Left lung (tissue), 10 donors: Measurements from ENCODE around the gene TNFRSF6B. TPM values are rescaled to one million over a fixed set of nuclear protein-coding genes. Genes with fewer than 3 reads are reported as not detected.
A peak's percentile ranks its signal among the peaks of the same experiment; 100 is the strongest.

ENCODE experiments used
- ATAC-seq: fragments of 200-7000 bp; cut with Tn5 transposase; one replicate; pipeline ENCODE4 v1.9.1; 2020; ENCODE audit warnings: moderate library complexity
- DNase-seq, 4 donors: peaks; one replicate each; pipeline ENCODE4 v3.0.0-alpha.2; 2013 to 2020
- H3K27ac ChIP-seq, 2 donors: fragments of 200-600 bp; sonication (generic) in 1 of 2; one replicate each; pipeline versions ENCODE4 v1.5.0 to v1.8.0; 2020 to 2021
- H3K27me3 ChIP-seq, 2 donors: fragments of 200-600 bp; sonication (generic) in 1 of 2; one replicate each; pipeline versions ENCODE4 v1.5.0 to v1.8.0; 2020 to 2021
- H3K36me3 ChIP-seq, 2 donors: fragments of 200-600 bp; sonication (generic) in 1 of 2; one replicate each; pipeline versions ENCODE4 v1.5.0 to v1.8.0; 2020 to 2021
- H3K4me1 ChIP-seq, 2 donors: fragments of 200-600 bp; one replicate each; pipeline ENCODE4 v1.8.0; 2021
- H3K4me3 ChIP-seq, 2 donors: fragments of 200-600 bp; sonication (generic) in 1 of 2; one replicate each; pipeline versions ENCODE4 v1.5.0 to v1.8.0; 2020 to 2021; ENCODE audit warnings: mild to moderate bottlenecking in 1 of 2
- H3K9me3 ChIP-seq, 2 donors: fragments of 200-600 bp; sonication (generic) in 1 of 2; one replicate each; pipeline versions ENCODE4 v1.5.0 to v1.8.0; 2020 to 2021
- intact Hi-C, 2 donors: fragments of 100-400 bp; cut with DNase I; formaldehyde crosslinking; loops; one replicate each; pipeline versions ENCODE4 v1.11.2 to v1.14.2; 2022
- polyA plus RNA-seq, 6 donors: library from polyadenylated mRNA; unstranded; fragments of 120-200 nt; gene quantifications; one replicate each; pipeline ENCODE4 v1.2.1, GENCODE V29; 2013; ENCODE audit not compliant: insufficient read length in 6 of 6
- total RNA-seq, 2 donors: library from RNA; stranded (reverse); fragmentation: NEBNext Ultra II Directional; extraction: Animal tissue kit (Norgen Biotek cat#: 25700); gene quantifications; one replicate each; pipeline ENCODE4 v1.2.1, GENCODE V29; 2021
- TF ChIP-seq, protein P1 (sequence below), 2 donors: fragments of 200-600 bp; sonication (generic) in 1 of 2; IDR thresholded peaks; one replicate each; pipeline versions ENCODE4 v1.5.0 to v1.8.0; 2021; ENCODE audit warnings: antibody characterized with exemption in 2 of 2
- donor health status: DM: no; HTN: yes; CAD: no.
- donor health status: DM: no; HTN: no; CAD: no.

Gene TNFRSF6B
- total and polyA plus RNA-seq, 8 donors = 1.6 to 17.6 (median 2.7) TPM

DNA sequence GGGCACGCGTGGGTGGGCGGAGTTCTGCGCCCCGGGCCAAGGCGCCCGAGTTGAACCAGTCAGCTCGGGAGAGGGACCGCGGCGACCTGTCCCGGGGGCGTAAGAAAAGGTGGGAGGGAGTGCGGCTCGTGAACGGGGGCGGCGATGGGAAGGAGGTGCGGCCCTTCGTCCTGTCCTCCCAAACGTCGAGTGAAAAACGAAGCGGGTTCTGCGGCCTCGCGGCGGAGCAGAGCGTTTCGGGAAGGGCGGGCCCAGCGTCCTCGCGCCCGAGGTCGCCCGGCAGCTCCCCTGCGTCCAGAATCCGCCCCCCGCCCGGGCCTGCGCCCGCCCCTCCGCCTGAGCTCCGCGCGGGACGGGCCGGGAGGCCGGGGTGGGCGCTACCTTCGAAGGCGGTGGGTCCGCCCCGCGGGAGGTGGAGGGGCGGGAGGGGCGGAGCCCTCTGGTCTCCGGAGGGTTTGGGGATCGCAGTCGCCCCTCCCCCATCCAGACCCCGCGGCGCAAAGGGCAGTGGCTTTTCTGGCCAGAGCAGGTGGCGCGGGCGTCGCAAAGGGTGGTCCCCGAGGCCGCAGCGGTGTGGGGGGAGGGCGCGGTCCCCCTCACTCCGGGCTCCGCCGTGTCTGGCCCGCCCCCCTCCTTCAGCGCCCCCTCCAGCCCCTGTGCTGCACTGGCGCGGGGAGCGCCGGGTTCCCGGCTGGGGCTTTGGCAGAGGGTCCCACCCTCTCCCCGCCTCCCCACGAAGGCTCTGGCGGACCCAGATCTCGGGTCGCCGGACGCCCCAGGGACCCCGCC, 44.1 kb upstream of the TNFRSF6B start:
- intact Hi-C loops = no loop called here
- Histone ChIP-seq H3K4me3 (peak overlapping the region; percentile 46 to 55), H3K27me3 (peaks cover 17 to 41% of the 10 kb centered on the region in 2 donors), H3K36me3 (no peaks in the 10 kb centered on the region), H3K9me3 (no peaks in the 10 kb centered on the region), H3K27ac (no peak overlapping the region), H3K4me1 (peaks cover 6 to 32% of the 10 kb centered on the region in 2 donors)
- DNase-seq (peak in 1 of 4 donors; percentile 69), ATAC-seq (peak; percentile 10)
- TF ChIP-seq, protein P1, sequence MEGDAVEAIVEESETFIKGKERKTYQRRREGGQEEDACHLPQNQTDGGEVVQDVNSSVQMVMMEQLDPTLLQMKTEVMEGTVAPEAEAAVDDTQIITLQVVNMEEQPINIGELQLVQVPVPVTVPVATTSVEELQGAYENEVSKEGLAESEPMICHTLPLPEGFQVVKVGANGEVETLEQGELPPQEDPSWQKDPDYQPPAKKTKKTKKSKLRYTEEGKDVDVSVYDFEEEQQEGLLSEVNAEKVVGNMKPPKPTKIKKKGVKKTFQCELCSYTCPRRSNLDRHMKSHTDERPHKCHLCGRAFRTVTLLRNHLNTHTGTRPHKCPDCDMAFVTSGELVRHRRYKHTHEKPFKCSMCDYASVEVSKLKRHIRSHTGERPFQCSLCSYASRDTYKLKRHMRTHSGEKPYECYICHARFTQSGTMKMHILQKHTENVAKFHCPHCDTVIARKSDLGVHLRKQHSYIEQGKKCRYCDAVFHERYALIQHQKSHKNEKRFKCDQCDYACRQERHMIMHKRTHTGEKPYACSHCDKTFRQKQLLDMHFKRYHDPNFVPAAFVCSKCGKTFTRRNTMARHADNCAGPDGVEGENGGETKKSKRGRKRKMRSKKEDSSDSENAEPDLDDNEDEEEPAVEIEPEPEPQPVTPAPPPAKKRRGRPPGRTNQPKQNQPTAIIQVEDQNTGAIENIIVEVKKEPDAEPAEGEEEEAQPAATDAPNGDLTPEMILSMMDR (IDR thresholded peaks at IDR 0.05) = no peak

DNA sequence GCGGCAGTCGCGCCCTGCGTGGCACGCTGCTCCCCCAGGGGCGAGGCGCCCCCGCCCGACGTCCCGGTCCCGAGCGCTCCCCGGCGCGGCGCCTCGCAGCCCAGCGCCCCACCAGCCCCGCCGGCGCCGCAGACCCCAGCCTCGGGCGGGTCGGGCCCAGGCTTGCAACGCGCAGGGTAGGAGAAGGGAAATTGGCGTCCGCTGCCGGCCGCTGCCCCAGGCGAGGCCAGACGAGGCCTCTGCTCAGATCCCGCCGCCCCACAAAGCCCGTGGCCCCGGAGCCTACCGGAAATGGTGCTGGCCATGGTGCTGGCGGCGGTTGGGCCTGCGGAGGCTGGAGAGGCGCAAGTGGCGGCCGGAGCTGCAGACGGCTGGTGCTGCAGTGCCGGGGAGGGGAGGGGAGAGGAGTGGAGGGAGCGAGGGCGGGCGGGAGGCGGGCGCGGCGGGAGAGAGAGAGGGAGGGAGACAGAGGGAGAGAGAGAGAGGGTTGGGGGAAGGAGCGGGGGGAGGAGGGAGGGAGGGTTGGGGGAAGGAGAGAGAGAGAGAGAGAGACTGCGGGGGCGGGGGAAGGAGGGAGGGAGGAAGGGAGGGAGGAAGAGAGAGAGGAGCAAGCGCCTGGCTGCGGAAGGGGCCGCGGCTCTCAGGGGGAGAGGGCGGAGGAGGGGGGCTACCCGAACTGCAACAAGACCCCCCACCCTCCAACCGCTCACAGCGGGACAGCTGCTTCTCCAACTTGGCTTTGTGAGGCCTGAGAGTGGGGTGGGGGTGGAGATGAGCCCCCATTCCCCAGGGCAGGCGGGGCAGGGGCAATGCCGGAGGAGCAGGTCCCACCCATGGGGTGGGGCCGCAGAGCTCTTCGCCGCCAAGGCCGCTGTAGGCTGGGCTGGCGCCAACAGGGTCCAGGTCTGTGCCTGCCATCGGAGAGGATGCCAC, 43.1 kb upstream of the TNFRSF6B start, which contains the start of gene STMN3:
Gene STMN3 (minus strand): TSS at position 384 of the 933 bp plus-strand sequence. CDS start 79 bp downstream, at position 305.
- peak within 1 kb of the TSS in 1 of 2 donors; percentile 53 for H3K27ac ChIP-seq
- ATAC-seq (peak; percentile 72), DNase-seq (peak; percentile 87 to 97 (median 91))
- H3K36me3 ChIP-seq = no peaks in the 10 kb centered on the region
- H3K4me1 ChIP-seq = peaks cover 12 to 39% of the 10 kb centered on the region in 2 donors
- TF ChIP-seq, protein P1 (IDR thresholded peaks at IDR 0.05) = no peak
- H3K9me3 ChIP-seq = no peaks in the 10 kb centered on the region
- peaks cover 17 to 41% of the 10 kb centered on the region in 2 donors for H3K27me3 ChIP-seq
- intact Hi-C loops = no loop called here
- H3K4me3 ChIP-seq = peak within 1 kb of the TSS; percentile 46 to 55

DNA sequence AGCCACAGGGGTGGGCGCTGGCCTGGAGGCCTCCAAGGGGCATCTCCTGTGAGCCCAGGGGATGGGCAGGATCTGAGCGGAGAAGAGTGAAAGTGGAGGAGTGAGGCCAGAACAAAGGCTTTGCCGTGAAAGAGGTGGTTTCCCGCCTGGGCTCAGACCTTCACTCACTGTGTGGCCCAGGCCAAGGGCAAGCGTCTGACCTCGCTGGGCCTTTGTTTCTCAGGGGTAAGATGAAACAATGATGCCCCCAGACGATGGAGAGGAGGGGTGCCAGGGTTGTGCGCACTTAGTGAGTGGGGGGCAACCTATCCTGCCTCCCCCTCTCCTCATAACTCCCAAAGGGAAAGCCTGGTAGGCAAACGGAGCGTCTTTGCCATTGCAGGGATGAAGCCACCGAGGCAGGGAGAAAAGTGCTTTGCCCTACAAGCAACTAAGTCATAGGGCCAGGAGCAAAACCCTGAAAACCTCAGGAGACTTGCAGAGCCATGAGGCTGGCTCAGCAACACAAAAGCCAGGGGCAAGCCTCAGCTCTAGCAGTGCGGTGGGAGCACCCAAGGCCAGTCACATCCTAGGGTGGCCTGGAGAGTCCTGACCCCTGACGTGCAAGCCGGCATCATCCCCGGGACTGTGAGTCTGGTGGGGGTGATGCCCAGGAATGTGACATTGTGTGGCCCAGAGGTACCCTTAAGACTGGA, 42.3 kb upstream of the TNFRSF6B start:
- peaks cover 14 to 41% of the 10 kb centered on the region in 2 donors for H3K4me1 ChIP-seq
- intact Hi-C loops = no loop called here
- ATAC-seq (no peak), DNase-seq (no peak)
- no peaks in the 10 kb centered on the region for H3K36me3 ChIP-seq
- H3K4me3 ChIP-seq = peak overlapping the region; percentile 22 to 55
- H3K27ac ChIP-seq = no peak overlapping the region
- H3K9me3 ChIP-seq = no peaks in the 10 kb centered on the region
- peaks cover 17 to 41% of the 10 kb centered on the region in 2 donors for H3K27me3 ChIP-seq
- TF ChIP-seq, protein P1 (IDR thresholded peaks at IDR 0.05) = no peak

DNA sequence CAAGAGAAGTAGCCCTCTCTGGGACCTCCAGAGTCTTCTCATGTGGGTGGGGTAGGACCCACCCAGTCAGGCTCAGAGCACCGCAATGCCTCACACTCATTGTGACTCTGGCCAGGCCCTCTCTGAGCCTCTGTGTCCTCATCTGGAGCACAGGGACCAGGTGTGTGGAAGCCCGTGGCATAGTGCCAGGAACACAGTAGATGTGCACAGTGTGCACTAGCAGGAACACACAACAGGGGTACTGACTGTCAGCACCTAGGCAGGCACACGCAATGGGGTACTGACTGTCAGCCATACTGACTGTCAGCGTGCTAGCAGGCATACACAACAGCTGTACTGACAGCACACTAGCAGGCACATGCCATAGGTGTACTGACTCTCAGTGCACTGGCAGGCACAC, 41.2 kb upstream of the TNFRSF6B start:
- peaks cover 19 to 53% of the 10 kb centered on the region in 2 donors for H3K4me1 ChIP-seq

More for the DNA sequence above, 41.2 kb upstream of the TNFRSF6B start:
- no peak overlapping the region for H3K4me3 ChIP-seq
- no peak for ATAC-seq
- intact Hi-C loops = no loop called here
- DNase-seq = no peak
- no peaks in the 10 kb centered on the region for H3K9me3 ChIP-seq
- H3K27me3 ChIP-seq = peaks cover 17 to 41% of the 10 kb centered on the region in 2 donors
- TF ChIP-seq, protein P1 (IDR thresholded peaks at IDR 0.05) = no peak
- H3K36me3 ChIP-seq = no peaks in the 10 kb centered on the region
- H3K27ac ChIP-seq = no peak overlapping the region
